Measurements from ENCODE around the gene SLC16A8. TPM values are rescaled to one million over a fixed set of nuclear protein-coding genes. Genes with fewer than 3 reads are reported as not detected.

SLC16A8 gene
- total and polyA plus RNA-seq, 12 donors = 0.30 to 1.3 (median 0.53) TPM; not detected in 4

GRCh38 chr22:38086001-38086845 is 2.2 kb upstream of the SLC16A8 start:
- Histone ChIP-seq H3K9me3 (replicated peaks in 1 of 3) (no peaks in the 10 kb centered on the region), H3K27me3 (peaks cover 20% of the 10 kb centered on the region), H3K4me3 (no peak overlapping the region), H3K27ac (no peak overlapping the region), H3K36me3 (replicated peaks in 1 of 2) (no peaks in the 10 kb centered on the region), H3K4me1 (replicated peaks in 1 of 2) (peaks cover 20% of the 10 kb centered on the region in 2 donors)
- no peak for DNase-seq
- 90 to 97% (median 90%) methylated on average over 9 to 25 of the region's 25 CpGs for WGBS, 4 donors
- no peak for TF ChIP-seq POLR2A (IDR thresholded peaks at IDR 0.05)
- TF ChIP-seq, protein P1, sequence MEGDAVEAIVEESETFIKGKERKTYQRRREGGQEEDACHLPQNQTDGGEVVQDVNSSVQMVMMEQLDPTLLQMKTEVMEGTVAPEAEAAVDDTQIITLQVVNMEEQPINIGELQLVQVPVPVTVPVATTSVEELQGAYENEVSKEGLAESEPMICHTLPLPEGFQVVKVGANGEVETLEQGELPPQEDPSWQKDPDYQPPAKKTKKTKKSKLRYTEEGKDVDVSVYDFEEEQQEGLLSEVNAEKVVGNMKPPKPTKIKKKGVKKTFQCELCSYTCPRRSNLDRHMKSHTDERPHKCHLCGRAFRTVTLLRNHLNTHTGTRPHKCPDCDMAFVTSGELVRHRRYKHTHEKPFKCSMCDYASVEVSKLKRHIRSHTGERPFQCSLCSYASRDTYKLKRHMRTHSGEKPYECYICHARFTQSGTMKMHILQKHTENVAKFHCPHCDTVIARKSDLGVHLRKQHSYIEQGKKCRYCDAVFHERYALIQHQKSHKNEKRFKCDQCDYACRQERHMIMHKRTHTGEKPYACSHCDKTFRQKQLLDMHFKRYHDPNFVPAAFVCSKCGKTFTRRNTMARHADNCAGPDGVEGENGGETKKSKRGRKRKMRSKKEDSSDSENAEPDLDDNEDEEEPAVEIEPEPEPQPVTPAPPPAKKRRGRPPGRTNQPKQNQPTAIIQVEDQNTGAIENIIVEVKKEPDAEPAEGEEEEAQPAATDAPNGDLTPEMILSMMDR (IDR thresholded peaks at IDR 0.05) = no peak
- intact Hi-C loops (cut with DNase I) = no loop called here

DNA sequence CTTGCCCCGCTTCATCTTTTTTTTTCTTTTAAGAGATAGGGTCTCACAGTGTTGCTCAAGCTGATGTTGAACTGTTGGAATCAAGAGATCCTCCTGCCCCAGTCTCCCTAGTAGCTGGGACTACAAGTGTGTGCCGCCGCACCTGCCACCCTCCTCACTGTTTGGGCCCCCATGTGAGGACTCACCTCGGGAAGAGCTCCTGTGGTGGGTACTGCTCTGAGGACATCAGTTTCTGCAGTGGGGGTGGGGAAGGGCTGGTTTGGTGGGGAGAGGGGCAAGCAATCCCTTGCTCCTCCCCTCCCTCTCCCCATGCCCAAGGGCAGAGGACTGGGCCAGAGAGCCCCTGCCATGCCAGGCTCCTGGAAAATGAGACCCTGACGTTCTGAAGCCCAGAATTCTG is 1.5 kb upstream of the SLC16A8 start:
- intact Hi-C loops (cut with DNase I) = no loop called here
- DNase-seq = no peak
- peaks cover 23 to 26% of the 10 kb centered on the region in 2 donors for H3K4me1 ChIP-seq (replicated peaks in 1 of 2)
- 71 to 84% (median 80%) methylated on average over 4 to 5 of the region's 5 CpGs for WGBS, 4 donors
- TF ChIP-seq, protein P1 (IDR thresholded peaks at IDR 0.05) = no peak
- no peak for TF ChIP-seq POLR2A (IDR thresholded peaks at IDR 0.05)
- H3K27ac ChIP-seq = no peak overlapping the region
- no peaks in the 10 kb centered on the region for H3K9me3 ChIP-seq (replicated peaks in 1 of 3)
- no peak overlapping the region for H3K4me3 ChIP-seq
- H3K27me3 ChIP-seq = peaks cover 20% of the 10 kb centered on the region
- H3K36me3 ChIP-seq (replicated peaks in 1 of 2) = no peaks in the 10 kb centered on the region

- H3K4me1 ChIP-seq (replicated peaks in 1 of 2) = peaks cover 23 to 26% of the 10 kb centered on the region in 2 donors
- no peaks in the 10 kb centered on the region for H3K36me3 ChIP-seq (replicated peaks in 1 of 2)
- peaks cover 20% of the 10 kb centered on the region for H3K27me3 ChIP-seq
- no peak overlapping the region for H3K4me3 ChIP-seq
- DNase-seq = no peak
- 94 to 96% (median 95%) methylated on average over 9 to 12 of the region's 12 CpGs for WGBS, 4 donors
- H3K9me3 ChIP-seq (replicated peaks in 1 of 3) = no peaks in the 10 kb centered on the region
- intact Hi-C loops (cut with DNase I) = no loop called here
- TF ChIP-seq POLR2A (IDR thresholded peaks at IDR 0.05) = no peak
- TF ChIP-seq, protein P1 (IDR thresholded peaks at IDR 0.05) = no peak
- H3K27ac ChIP-seq = no peak overlapping the region
Observed at GRCh38 chr22:38085056-38085455, 1.1 kb upstream of the SLC16A8 start.

DNA sequence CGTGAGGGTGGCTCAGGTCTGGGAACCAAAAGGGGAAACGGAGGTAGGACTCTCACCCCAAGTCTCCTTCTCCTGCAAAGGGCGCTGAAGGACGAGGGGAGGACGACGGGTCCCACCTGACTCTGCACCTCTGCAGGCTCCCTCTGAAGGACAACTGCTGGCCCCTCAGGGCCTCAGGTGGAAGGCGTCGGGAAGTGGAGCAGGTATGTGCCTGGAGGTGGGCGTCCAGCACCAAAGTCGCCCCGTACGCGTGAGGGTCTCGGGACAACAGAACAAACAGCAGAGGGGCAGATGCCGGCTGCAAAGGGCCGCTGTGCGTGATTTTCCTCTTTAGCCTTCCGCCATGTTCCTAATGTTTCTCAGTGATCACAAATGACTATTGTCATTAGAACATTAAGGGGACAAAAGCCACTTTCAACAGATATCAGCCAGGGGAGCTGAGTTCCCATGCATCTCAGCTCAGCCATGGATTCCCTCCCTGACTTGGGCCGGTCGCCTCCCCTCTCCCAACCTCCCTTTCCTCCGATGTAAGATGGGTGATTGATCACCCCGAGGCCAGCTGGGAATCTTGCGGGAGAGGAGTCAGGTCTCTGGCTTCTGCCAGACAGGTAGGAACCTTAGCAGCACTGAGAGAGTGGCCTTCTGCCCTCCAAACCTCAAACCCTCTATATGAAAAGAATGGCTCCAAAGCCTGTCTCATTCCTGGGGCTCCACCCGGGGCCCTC is 836 bp downstream of the SLC16A8 start:
- no peaks in the 10 kb centered on the region for H3K36me3 ChIP-seq (replicated peaks in 1 of 2)
- H3K27ac ChIP-seq = no peak overlapping the region
- no peak overlapping the region for H3K4me3 ChIP-seq
- peaks cover 16% of the 10 kb centered on the region for H3K27me3 ChIP-seq
- intact Hi-C loops (cut with DNase I) = no loop called here
- no peak for DNase-seq
- 73 to 77% (median 76%) methylated on average over 22 to 24 of the region's 24 CpGs for WGBS, 4 donors
- H3K9me3 ChIP-seq (replicated peaks in 1 of 3) = no peaks in the 10 kb centered on the region
- H3K4me1 ChIP-seq (replicated peaks in 1 of 2) = peaks cover 15 to 19% of the 10 kb centered on the region in 2 donors
- TF ChIP-seq, protein P1 (IDR thresholded peaks at IDR 0.05) = no peak
- TF ChIP-seq POLR2A (IDR thresholded peaks at IDR 0.05) = no peak

Measured in adrenal gland (tissue), 12 donors.